SK-N-MC (cell line): ENCODE measurements around the gene PACS1.

ENCODE experiments used
- EZH2 ChIP-seq: fragments of 200-600 bp; sonication (generic); IDR thresholded peaks from one replicate; pipeline ENCODE4 v1.6.1; 2017; ENCODE audit warnings: antibody characterized with exemption
- POLR2AphosphoS5 ChIP-seq: IDR thresholded peaks from 2 replicates; pipeline ENCODE4 v1.6.1; 2012; ENCODE audit warnings: mild to moderate bottlenecking, low read depth, low read length, borderline replicate concordance

GRCh38 chr11:66146940-66147339 lies 76.9 kb downstream of the PACS1 start:
- TF ChIP-seq POLR2AphosphoS5, result no peak
- TF ChIP-seq EZH2, result no peak
